Lung (tissue), 12 donors: Measurements from ENCODE around the gene NEUROD2. TPM values are rescaled to one million over a fixed set of nuclear protein-coding genes. Genes with fewer than 3 reads are reported as not detected.

ENCODE experiments used
- ATAC-seq: fragments of 200-7000 bp; cut with Tn5 transposase; one replicate; pipeline ENCODE4 v1.9.1; 2020; ENCODE audit warnings: moderate number of reproducible peaks; ENCODE audit not compliant: insufficient read depth, low FRiP score
- DNase-seq, 3 donors: peaks; one replicate each; pipeline ENCODE4 v3.0.0-alpha.2; 2013 to 2017
- H3K27ac ChIP-seq, 2 donors: one replicate each; pipeline ENCODE4 v1.5.1; 2013; ENCODE audit warnings: mild to moderate bottlenecking in 2 of 2, moderate library complexity in 2 of 2, control low read depth in 1 of 2, inconsistent platforms in 1 of 2, low read depth in 1 of 2, low read length in 1 of 2
- H3K27me3 ChIP-seq, 3 donors: one replicate each; pipeline ENCODE4 v1.5.1; 2013; ENCODE audit warnings: low read length in 2 of 3; ENCODE audit not compliant: control insufficient read depth in 3 of 3, insufficient read depth in 3 of 3
- H3K36me3 ChIP-seq, 4 donors: one replicate each; pipeline ENCODE4 v1.5.1; 2013; ENCODE audit warnings: low read length in 4 of 4, mild to moderate bottlenecking in 1 of 4, moderate library complexity in 1 of 4; ENCODE audit not compliant: control insufficient read depth in 4 of 4, insufficient read depth in 4 of 4
- H3K4me1 ChIP-seq, 5 donors: one replicate each; pipeline ENCODE4 v1.5.1; 2013; ENCODE audit warnings: low read length in 5 of 5, mild to moderate bottlenecking in 2 of 5, moderate library complexity in 1 of 5; ENCODE audit not compliant: control insufficient read depth in 5 of 5, insufficient read depth in 5 of 5
- H3K4me3 ChIP-seq: one replicate; pipeline ENCODE4 v1.5.1; 2013; ENCODE audit warnings: mild to moderate bottlenecking, control low read depth, moderate library complexity
- H3K9ac ChIP-seq, 2 donors: one replicate each; pipeline ENCODE4 v1.5.1; 2013; ENCODE audit warnings: low read length in 2 of 2, control low read depth in 1 of 2; ENCODE audit not compliant: insufficient read depth in 1 of 2
- H3K9me3 ChIP-seq, 4 donors: one replicate each; pipeline ENCODE4 v1.5.1; 2013; ENCODE audit warnings: low read length in 3 of 4, mild to moderate bottlenecking in 1 of 4, moderate library complexity in 1 of 4; ENCODE audit not compliant: control insufficient read depth in 4 of 4, insufficient read depth in 3 of 4
- CTCF ChIP-seq: IDR thresholded peaks from 2 replicates; pipeline ENCODE4 v1.5.1; 2012; ENCODE audit warnings: mild to moderate bottlenecking; ENCODE audit errors: control extremely low read depth, extremely low read depth
- WGBS, 2 donors: extraction: QIAGEN DNeasy Blood & Tissue Kit; methylation state at CpG; one replicate each; pipeline ENCODE4 v1.1.7; 2013; 5-methylcytosine and 5-hydroxymethylcytosine counted together
- polyA plus RNA-seq, 2 donors: library from polyadenylated mRNA; stranded (reverse); fragments of 200-250 nt; gene quantifications; one replicate each; pipeline ENCODE4 v1.2.1, GENCODE V29; 2013
- total RNA-seq, 2 donors: library from RNA; depleted of rRNA in 1 of 2; stranded (reverse); fragments of >200 nt in 1 of 2; gene quantifications; one replicate each; pipeline ENCODE4 v1.2.1, GENCODE V29; 2014 to 2021
- donor health status: control.
- donor health status: control.
- donor health status: Bipolar disorder and iron deficiency.
- donor health status: healthy.
- donor health status: DM: yes; HTN: yes; CAD: no.

NEUROD2 gene
- total and polyA plus RNA-seq, 4 donors, result 0.04 TPM; not detected in 3

DNA sequence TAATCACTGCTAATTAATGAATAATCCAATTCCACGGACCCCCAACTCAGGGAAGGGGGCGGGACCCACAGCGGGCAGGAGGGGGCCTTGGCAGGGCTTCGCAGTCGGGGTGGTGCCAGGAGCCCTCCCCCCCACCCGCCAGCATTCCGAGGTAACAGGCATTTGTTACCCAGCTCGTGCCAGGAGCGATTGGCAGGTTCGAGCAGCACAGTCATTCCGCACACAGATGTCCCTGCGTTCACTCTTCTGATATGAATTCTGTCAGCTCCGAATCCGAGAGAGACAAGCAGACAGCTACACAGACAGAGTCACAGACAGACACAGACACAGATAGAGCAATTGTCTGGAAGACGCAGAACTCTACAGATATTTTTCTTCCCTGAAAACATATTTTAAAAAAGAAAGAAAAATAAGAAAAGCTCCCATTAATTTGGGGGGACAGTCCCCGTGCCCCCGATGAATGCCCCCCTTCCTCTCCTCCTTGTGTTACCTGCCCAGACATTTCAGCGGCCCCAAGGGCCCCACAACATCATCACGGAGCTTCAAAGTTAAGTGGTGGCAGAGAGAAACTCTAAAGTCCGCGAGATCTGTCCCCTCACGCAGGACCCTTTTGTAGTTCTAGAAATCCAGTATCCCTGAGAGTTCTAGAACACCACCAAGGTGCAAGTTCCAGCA is 10.2 kb downstream of the NEUROD2 start:
- Histone ChIP-seq H3K27ac (no peak overlapping the region), H3K9me3 (peaks cover 0 to 6% (median 0%) of the 10 kb centered on the region in 4 donors)

GRCh38 chr17:39596543-39597267 is 11.0 kb downstream of the NEUROD2 start:
- TF ChIP-seq CTCF, result no peak
- peaks cover 0 to 6% (median 0%) of the 10 kb centered on the region in 4 donors for H3K9me3 ChIP-seq
- peaks cover 13 to 85% (median 67%) of the 10 kb centered on the region in 3 donors for H3K27me3 ChIP-seq
- H3K36me3 ChIP-seq, result no peaks in the 10 kb centered on the region
- ATAC-seq, result no peak
- H3K4me1 ChIP-seq, result peaks cover 0 to 14% (median 7%) of the 10 kb centered on the region in 5 donors
- no peak for DNase-seq
- 2 to 5% methylated on average over 44 to 47 of the region's 47 CpGs for WGBS, 2 donors
- no peak overlapping the region for H3K4me3 ChIP-seq
- no peak overlapping the region for H3K27ac ChIP-seq
- no peak overlapping the region for H3K9ac ChIP-seq

More for the DNA sequence above, 10.2 kb downstream of the NEUROD2 start:
- Histone ChIP-seq H3K36me3 (no peaks in the 10 kb centered on the region), H3K9ac (no peak overlapping the region), H3K4me1 (peaks cover 0 to 14% (median 3%) of the 10 kb centered on the region in 5 donors), H3K27me3 (peaks cover 12 to 93% (median 75%) of the 10 kb centered on the region in 3 donors), H3K4me3 (no peak overlapping the region)
- WGBS, 2 donors, result 9 to 10% methylated on average over 22 of the region's 22 CpGs
- ATAC-seq, result no peak
- no peak for TF ChIP-seq CTCF
- no peak for DNase-seq

GRCh38 chr17:39595928-39596510 is 11.7 kb downstream of the NEUROD2 start:
- no peak overlapping the region for H3K4me3 ChIP-seq
- no peak overlapping the region for H3K27ac ChIP-seq
- no peaks in the 10 kb centered on the region for H3K36me3 ChIP-seq
- ATAC-seq, result no peak
- H3K4me1 ChIP-seq, result peaks cover 0 to 14% (median 7%) of the 10 kb centered on the region in 5 donors
- DNase-seq, result no peak
- H3K27me3 ChIP-seq, result peaks cover 8 to 78% (median 60%) of the 10 kb centered on the region in 3 donors
- no peak overlapping the region for H3K9ac ChIP-seq
- no peak for TF ChIP-seq CTCF
- 16 to 19% methylated on average over 11 of the region's 11 CpGs for WGBS, 2 donors
- H3K9me3 ChIP-seq, result peaks cover 0 to 6% (median 0%) of the 10 kb centered on the region in 4 donors
